GM20431 (cell line): ENCODE results near the gene EIF3B.

Experiments used
- in situ Hi-C: fragments of 300-500 bp; cut with MseI, MboI; formaldehyde crosslinking; loops from one replicate; pipeline ENCODE4 v1.15.0; 2020; ENCODE audit warnings: low sequenced_read_pairs; ENCODE audit not compliant: unreplicated experiment

The EIF3B gene

DNA sequence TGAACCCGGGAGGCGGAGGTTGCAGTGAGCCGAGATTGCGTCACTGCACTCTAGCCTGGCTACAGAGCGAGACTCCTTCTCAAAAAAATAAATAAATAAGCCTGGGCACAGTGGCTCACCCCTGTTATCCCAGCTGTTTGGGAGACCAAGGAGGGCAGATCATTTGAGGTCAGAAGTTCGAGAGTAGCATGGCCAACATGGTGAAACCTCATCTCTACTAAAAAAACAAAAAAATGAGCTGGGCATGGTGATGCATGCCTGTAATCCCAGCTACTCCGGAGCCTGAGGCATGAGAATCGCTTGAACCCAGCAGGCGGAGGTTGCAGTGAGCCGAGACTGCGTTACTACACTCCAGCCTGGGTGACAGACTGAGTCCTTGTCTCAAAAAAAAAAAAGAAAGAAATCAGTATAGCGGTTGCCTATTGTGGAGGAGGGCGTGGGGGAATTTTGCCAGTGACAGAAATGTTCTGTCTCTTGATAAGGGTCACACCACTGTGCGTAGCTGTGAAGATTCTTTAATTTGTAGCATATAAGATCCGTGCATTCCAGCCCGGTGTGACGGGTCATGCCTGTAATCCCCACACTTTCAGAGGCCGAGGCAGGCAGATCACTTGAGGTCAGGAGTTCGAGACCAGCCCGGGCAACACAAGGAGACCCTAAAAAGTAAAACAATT, 17.9 kb upstream of the EIF3B start:
- in situ Hi-C loops = loop anchor here (25.0 kb wide), 1 partner anchor 524 kb away; no protein-coding TSS in a partner anchor

DNA sequence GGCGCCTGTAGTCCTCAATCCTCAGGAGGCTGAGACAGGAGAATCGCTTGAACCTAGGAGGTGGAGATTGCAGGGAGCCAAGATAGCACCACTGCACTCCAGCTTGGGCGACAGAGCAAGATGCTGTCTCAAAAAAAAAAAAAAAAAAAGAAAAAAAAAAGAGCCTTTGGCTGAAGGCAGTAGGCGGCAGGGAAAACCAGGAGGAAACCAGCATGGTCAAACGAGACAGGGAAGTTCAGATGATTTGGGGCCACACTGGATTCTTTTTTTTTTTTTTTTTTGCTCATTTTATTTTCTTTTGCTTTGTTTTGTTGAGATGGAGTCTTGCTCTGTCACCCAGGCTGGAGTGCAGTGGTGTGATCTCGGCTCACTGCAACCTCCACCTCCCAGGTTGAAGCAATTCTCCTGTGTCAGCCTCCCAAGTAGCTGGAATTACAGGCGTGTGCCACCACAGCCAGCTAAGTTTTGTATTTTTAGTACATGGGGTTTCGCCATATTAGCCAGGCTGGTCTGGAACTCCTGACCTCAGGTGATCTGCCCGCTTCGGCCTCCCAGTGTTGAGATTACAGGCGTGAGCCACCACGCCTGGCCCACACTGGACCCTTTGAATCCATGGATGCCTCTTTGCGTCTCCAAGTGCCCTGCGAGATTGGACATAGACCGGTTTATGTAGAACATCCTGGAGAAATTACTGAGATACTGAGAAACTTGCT, 7.1 kb upstream of the EIF3B start:
- in situ Hi-C loops = loop anchor here (10.0 to 25.0 kb wide), 2 partner anchors 103 to 535 kb away; partner anchors contain the start of genes MRM2 and NUDT1

DNA sequence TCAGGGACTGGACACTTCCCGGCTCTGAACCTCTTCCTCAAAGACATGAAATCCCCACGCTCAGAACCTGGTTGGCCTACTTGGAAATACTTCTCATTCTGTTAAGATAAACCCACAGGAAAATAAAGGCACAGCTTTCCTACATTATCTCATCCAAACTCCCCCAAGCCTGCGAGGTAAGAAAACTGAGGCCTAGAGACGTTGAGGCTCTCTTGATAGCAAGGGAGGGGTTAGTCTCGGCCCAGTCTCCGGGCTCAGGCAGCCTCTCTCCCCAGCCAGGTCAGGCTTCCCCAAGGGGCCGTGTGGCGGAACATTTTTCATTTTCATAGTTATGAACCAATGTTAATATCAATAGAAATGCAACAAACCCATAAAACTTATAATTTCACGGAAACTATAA, 4.6 kb upstream of the EIF3B start:
- in situ Hi-C loops = loop anchor here (25.0 kb wide), 1 partner anchor 788 kb away; the partner anchor contains the start of genes PSMG3 and TMEM184A

DNA sequence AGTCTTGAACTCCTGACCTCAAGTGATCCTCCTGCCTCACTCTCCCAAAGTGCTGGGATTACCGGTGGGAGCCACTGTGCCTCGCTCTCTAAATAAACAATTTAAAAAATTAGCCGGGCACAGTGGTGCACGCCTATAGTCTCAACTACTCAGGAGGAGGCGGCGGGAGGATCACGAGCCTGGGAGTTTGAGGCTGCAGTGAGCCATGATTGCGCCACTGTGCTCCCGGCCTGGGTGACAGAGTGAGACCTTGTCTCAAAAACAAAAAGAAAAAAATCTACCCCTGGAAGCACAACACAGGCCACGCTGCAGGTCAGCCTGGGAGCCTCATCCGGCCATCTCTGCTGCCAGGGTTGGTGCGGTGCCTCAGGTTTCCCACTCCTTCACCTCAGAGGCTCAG, 3.8 kb upstream of the EIF3B start:
- in situ Hi-C loops = loop anchor here (25.0 kb wide), 1 partner anchor 789 kb away; the partner anchor contains the start of genes PSMG3 and TMEM184A

DNA sequence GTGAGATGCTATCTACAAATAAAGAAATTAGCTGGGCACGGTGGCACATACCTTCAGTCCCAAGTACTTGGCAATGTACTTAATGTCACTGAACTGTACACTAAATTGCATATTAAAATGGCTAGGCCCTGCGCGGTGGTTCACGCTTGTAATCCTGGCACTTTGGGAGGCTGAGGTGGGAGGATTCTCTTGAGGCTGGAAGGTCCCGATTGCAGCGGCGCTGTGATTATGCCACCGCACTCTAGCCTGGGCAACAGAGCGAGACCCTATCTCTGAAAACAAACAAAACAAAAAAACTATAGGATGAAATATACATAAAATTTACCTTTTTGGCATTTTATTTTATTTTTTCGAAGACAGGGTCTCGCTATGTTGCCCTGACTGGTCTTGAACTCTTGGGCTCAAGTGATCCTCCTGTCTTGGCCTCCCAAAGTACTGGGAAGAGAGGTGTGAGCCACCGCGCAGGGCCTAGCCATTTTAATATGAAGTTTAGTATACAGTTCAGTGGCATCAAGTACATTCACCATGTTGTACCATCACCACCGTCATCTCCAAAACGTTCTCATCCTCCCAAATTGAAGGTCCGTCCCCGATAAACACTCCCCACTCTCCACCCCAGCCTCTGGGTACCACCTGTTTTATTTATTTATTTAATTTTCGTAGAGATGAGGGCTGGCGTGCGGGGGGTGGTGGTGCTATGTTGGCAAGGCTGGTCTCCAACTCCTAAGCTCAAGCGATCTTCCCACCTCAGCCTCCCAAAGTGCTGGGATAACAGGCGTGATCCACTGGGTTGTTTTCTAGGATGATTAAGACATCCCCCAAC, 1.3 kb upstream of the EIF3B start:
- in situ Hi-C loops = loop anchor here (25.0 kb wide), 1 partner anchor 791 kb away; the partner anchor contains the start of genes PSMG3 and TMEM184A

DNA sequence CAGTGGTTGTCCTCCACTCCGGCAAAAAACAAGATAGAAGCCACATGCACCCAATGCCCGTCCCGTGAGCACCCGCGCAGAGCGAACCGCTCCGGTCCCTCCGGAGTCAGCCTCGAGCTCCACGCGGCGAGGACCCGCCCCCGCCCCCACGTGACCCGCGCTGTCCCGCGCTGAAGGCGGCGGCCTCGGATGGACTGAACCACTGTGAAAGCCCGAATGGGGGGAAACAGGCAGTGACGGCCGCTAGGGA, 766 bp upstream of the EIF3B start:
- in situ Hi-C loops = loop anchor here (25.0 kb wide), 1 partner anchor 792 kb away; the partner anchor contains the start of genes PSMG3 and TMEM184A

DNA sequence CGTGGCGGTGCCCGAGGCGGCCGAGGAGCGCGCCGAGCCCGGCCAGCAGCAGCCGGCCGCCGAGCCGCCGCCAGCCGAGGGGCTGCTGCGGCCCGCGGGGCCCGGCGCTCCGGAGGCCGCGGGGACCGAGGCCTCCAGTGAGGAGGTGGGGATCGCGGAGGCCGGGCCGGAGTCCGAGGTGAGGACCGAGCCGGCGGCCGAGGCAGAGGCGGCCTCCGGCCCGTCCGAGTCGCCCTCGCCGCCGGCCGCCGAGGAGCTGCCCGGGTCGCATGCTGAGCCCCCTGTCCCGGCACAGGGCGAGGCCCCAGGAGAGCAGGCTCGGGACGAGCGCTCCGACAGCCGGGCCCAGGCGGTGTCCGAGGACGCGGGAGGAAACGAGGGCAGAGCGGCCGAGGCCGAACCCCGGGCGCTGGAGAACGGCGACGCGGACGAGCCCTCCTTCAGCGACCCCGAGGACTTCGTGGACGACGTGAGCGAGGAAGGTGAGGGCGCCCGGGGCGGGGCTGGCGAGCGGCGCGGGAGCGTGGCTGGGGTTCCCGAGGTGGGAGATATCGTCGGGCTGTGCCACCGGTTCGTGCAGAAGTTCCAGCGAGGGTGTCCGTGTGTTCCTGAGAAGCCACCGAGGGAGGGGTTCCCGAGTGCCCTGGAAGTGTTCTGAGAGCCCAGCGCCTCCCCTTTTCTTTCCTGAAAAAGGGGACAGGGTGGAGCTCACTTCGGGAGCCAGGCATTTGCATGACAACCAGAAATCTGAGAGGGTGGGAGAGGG, 495 bp downstream of the EIF3B start:
- in situ Hi-C loops = loop anchor here (25.0 kb wide), 1 partner anchor 793 kb away; the partner anchor contains the start of genes PSMG3 and TMEM184A

DNA sequence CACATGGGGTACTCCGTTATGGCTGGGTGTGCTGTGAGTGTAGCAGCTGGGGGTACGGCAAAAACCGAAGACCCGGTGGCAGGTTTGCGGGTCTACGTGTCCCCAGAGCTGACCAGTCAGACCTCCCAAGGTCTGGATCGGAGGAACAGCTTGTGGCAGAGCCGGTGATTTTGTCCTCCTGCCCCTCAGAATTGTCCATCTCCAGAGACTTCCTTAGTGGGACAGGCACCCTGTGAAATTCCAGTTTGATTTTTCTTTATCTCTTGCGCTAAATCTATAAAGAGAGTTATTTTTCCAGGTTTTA, 1.0 kb downstream of the EIF3B start:
- in situ Hi-C loops = loop anchor here (25.0 kb wide), 1 partner anchor 793 kb away; the partner anchor contains the start of genes PSMG3 and TMEM184A

DNA sequence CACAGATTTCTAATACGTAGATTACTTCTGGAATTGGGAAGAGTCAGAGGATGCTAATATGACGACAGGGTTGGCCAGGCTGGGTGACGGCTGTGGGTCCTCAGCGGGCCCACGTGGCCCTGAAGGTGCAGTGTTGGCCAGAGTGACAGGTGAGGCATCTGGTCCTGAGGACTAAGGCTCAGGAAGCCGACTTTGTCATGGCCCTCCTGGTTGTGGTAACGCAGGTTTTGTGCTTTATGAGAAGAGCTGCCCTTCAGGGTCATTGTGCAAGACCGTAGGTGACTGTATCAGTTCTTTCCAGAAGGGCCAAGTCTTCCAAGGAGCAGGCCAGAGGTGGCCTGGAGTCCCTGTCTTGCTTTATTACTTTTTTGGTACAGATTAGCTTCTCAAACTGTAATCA, 2.5 kb downstream of the EIF3B start:
- in situ Hi-C loops = loop anchor here (25.0 kb wide), 1 partner anchor 795 kb away; the partner anchor contains the start of genes PSMG3 and TMEM184A

DNA sequence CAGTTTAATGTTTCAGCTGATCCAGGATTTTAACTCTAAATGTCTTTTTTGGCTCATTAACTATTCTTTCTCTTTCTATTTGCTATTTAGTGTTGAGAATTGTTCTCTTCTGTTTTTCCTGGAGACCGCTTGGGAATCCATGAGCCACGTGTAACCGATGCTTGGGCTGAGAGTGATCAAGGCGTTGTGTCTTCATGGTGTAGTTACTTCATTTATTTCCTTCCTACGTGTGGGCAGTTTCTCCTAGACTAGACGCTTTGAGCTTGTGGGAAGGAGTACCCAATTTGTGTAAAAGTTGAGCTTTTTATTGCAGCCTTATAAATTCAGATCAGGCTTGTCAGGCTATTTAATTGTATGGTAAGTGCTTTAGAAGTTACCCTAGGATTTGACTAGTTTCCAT, 2.9 kb downstream of the EIF3B start:
- in situ Hi-C loops = loop anchor here (25.0 kb wide), 1 partner anchor 795 kb away; the partner anchor contains the start of genes PSMG3 and TMEM184A

DNA sequence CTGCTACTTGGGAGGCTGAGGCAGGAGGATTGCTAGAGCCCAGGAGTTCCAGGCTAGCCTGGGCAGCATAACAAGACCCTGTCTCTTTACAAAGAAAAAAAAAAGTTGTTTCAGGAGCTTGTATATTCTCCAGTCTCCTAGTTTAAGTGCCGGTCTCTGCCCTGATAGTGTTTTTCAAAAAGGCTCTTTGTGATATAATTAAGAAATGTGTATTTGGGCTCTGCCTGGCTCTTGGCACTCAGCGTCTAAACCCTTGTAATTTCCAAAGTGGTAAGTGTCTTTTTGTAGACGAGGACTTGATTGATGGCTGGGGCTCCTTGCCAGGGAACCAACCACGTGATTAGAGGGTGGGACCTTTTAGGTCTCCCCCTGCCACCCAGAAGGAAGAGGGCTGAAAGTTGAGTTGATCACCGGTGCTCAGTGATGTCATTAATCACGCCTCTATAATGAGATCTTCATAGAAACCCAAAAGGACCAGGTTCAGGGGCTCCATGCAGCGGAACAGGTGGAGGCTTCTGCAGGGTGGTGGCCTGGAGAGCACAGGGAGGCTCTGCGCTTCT, 4.4 kb downstream of the EIF3B start:
- in situ Hi-C loops = loop anchor here (25.0 kb wide), 1 partner anchor 797 kb away; the partner anchor contains the start of genes PSMG3 and TMEM184A

DNA sequence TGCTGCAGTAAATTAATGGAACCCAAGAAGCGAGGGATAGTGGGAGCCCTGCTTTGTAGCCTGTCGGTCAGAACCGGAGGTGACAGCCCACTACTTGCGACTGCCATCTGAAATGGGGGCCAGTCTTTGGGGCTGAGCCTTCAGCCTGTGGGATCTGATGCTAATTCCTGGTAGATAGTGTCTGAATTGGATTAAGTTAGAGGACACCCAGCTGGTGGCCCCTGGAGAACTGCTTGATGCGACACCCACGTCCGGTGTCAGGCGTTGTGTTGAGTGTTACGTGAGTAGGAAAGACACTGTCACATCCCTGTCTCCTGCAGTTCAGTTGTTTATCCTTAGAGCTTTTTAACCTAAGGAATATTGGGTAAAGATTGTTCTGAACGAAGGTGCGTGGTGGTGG, 5.0 kb downstream of the EIF3B start:
- in situ Hi-C loops = loop anchor here (25.0 kb wide), 1 partner anchor 797 kb away; the partner anchor contains the start of genes PSMG3 and TMEM184A

DNA sequence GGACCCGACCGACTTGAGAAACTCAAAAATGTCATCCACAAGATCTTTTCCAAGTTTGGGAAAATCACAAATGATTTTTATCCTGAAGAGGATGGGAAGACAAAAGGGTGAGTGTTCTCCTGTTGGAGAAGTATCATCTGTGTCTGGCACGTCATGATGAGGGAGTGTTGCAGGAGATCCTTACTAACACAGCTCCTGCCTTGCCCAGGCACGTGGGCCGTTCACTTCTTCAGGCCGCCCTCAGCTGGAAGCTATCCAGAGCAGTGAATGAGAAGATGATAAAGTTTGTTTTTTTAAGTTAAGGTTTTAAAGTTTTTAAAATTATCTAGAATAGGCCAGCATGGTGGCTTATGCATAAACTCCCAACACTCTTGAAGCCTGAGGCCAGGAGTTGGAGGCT, 6.2 kb downstream of the EIF3B start:
- in situ Hi-C loops = loop anchor here (25.0 kb wide), 1 partner anchor 798 kb away; the partner anchor contains the start of genes PSMG3 and TMEM184A

DNA sequence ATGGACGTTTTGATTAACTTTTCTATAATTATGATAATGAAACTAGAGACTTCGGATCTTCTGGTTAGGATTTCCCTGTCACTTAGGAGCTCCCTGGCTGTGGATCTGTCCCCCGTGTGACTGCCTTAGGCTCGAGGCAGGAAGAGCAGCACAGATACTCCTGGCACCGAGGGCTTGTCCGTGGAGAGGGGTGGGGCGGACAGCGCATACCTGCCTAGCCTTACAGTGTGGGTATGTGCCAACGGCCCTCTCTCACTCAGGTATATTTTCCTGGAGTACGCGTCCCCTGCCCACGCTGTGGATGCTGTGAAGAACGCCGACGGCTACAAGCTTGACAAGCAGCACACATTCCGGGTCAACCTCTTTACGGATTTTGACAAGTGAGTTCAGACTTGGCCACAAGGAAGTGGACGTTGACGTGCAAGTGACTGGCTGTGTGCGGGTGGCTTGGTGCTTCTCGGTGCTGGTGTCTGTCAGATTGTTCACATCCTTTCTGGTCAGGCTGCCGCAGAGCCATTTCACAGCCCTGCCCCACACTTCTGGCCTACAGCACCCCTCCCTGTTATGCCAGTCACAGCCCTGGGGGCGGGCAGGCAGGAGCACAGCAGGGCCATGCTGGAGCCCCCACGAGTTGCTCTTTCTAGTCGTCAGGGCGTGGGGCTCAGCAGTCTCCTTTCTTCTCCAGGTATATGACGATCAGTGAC, 7.9 kb downstream of the EIF3B start:
- in situ Hi-C loops = loop anchor here (25.0 kb wide), 1 partner anchor 800 kb away; the partner anchor contains the start of genes PSMG3 and TMEM184A

DNA sequence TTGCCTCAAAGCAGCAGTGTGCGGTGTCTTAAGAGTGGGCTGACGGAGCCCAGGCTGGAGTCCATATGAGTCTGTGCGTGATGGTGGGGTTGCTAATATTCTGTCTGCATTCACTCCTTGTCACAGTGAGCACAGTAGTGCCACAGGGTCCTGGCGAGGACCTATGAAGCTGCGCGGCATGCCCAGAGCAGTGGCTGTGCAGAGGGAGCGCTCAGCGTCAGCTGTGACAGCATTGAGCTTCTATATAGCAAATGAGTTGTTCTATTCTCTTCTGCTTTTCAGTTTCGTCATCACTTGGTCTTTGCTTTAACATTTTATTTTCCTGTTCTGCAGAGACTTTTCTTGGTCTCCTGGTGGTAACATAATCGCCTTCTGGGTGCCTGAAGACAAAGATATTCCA, 14.5 kb downstream of the EIF3B start:
- in situ Hi-C loops = loop anchor here (25.0 kb wide), 1 partner anchor 807 kb away; the partner anchor contains the start of genes PSMG3 and TMEM184A

DNA sequence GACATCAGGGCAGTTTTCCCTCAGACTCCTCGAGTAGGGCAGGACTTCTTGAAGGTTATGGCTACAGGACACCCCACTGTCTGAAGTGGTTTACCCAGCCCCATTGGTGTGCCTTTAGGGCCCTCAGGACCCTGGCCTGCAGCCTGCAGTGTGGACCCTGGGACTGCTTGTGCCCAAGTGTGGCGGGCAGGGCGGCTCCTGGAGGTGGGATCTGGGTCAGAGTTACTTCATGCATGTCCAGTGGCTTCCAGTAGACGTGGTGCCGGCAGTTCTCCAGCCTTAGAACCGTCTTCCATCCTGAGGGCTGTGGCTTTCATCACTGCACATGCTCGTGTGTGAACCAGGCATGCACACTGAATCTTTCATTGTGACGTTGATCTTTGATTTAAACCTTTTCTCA, 16.7 kb downstream of the EIF3B start:
- in situ Hi-C loops = loop anchor here (25.0 kb wide), 1 partner anchor 809 kb away; the partner anchor contains the start of genes PSMG3 and TMEM184A

DNA sequence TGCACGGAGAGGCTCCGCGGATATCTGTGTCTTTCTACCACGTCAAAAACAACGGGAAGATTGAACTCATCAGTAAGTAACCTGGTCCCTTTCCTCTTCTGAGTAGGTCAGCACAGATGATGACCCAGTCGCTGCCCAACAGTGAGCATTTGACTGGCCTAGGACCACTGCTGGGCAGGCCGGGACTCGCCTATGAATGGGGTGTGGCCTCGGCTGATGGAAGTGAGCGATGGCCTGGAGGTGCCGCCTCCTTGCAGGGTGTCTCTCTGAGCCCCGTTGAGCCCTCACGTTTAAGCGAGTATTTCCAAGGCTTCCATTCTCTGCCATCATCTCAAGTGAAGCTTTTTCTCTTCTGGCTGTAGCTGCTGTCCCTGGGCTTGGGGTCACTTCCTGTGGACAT, 18.1 kb downstream of the EIF3B start:
- in situ Hi-C loops = loop anchor here (25.0 kb wide), 1 partner anchor 810 kb away; the partner anchor contains the start of genes PSMG3 and TMEM184A

DNA sequence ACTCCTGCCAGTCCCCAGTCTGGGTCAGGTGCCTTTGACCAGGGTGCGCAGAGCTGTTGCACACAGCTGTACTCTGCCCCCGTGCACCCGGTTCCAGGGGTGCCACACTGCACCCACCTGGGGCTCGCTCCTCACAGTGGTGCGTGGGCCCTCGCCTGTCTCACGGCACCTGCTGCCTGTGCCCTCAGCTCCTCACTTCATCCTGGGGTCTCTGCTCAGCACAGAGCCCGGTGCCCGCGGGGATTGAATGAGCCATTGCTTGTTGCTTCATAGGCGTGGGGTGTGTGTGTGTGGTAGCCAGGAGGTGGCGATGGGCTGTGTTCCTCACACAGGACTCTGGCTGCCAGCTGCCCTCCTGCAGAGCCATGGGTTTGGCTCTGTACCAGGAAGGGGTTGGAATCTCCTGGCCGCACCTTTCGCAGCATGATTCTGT, 18.5 kb downstream of the EIF3B start:
- in situ Hi-C loops = loop anchor here (25.0 kb wide), 1 partner anchor 811 kb away; the partner anchor contains the start of genes PSMG3 and TMEM184A
